DND-41 (cell line): ENCODE data around the gene ATP11B.

Experiments used
- ATAC-seq: fragments of 200-7000 bp; cut with Tn5 transposase; 3 replicates; pipeline ENCODE4 v1.9.1; 2021; ENCODE audit warnings: low read depth; ENCODE audit not compliant: insufficient read depth
- DNase-seq: peaks from one replicate; pipeline ENCODE4 v3.0.0-alpha.2; 2020
- H2AFZ ChIP-seq: 2 replicates; pipeline ENCODE4 v1.6.0; 2012; ENCODE audit warnings: low read depth, low read length
- H3K27ac ChIP-seq: 2 replicates; pipeline ENCODE4 v1.5.1; 2012; ENCODE audit warnings: low read length, inconsistent platforms
- H3K27me3 ChIP-seq: fragments of 200-600 bp; sonication (generic); 2 replicates; pipeline ENCODE4 v1.6.0; 2012; ENCODE audit warnings: low read length, mild to moderate bottlenecking, inconsistent platforms; ENCODE audit not compliant: insufficient read depth, poor library complexity
- H3K36me3 ChIP-seq: 2 replicates; pipeline ENCODE4 v1.5.1; 2012; ENCODE audit warnings: low read length, inconsistent platforms; ENCODE audit not compliant: insufficient read depth
- H3K4me1 ChIP-seq: 2 replicates; pipeline ENCODE4 v1.5.1; 2012; ENCODE audit warnings: mild to moderate bottlenecking, low read length; ENCODE audit not compliant: insufficient read depth
- H3K4me2 ChIP-seq: 2 replicates; pipeline ENCODE4 v1.6.0; 2012; ENCODE audit warnings: mild to moderate bottlenecking, moderate library complexity, low read length, inconsistent platforms; ENCODE audit not compliant: insufficient read depth
- H3K4me3 ChIP-seq, 2 experiments: fragments of 200-600 bp in 1 of 2; shearing (Covaris generic) in 1 of 2; 2 replicates each; pipeline ENCODE4 v1.5.1; 2012 to 2016; ENCODE audit warnings: inconsistent platforms in 2 of 2, low read length in 2 of 2, mild to moderate bottlenecking in 2 of 2, low read depth in 1 of 2, moderate library complexity in 1 of 2
- H3K79me2 ChIP-seq: 2 replicates; pipeline ENCODE4 v1.6.0; 2012; ENCODE audit warnings: low read length, inconsistent platforms; ENCODE audit not compliant: insufficient read depth
- H3K9ac ChIP-seq: 2 replicates; pipeline ENCODE4 v1.6.0; 2012; ENCODE audit warnings: low read depth, mild to moderate bottlenecking, inconsistent platforms, low read length, moderate library complexity
- H3K9me3 ChIP-seq: 2 replicates; pipeline ENCODE4 v1.5.1; 2012; ENCODE audit warnings: low read length, moderate library complexity, mild to moderate bottlenecking, inconsistent platforms; ENCODE audit not compliant: insufficient read depth, severe bottlenecking
- H4K20me1 ChIP-seq: 2 replicates; pipeline ENCODE4 v1.6.0; 2012; ENCODE audit warnings: low read length; ENCODE audit not compliant: insufficient read depth
- CTCF ChIP-seq: IDR thresholded peaks from 2 replicates; pipeline ENCODE4 v1.5.1; 2012; ENCODE audit warnings: borderline replicate concordance, low read length, moderate library complexity, mild to moderate bottlenecking; ENCODE audit not compliant: poor library complexity, severe bottlenecking; ENCODE audit errors: extremely low read depth
- EZH2 ChIP-seq: IDR thresholded peaks from 3 replicates; pipeline ENCODE4 v1.6.1; 2012; ENCODE audit warnings: borderline replicate concordance, low read depth, mild to moderate bottlenecking, moderate library complexity, low read length, inconsistent platforms; ENCODE audit not compliant: severe bottlenecking

ATP11B gene

DNA sequence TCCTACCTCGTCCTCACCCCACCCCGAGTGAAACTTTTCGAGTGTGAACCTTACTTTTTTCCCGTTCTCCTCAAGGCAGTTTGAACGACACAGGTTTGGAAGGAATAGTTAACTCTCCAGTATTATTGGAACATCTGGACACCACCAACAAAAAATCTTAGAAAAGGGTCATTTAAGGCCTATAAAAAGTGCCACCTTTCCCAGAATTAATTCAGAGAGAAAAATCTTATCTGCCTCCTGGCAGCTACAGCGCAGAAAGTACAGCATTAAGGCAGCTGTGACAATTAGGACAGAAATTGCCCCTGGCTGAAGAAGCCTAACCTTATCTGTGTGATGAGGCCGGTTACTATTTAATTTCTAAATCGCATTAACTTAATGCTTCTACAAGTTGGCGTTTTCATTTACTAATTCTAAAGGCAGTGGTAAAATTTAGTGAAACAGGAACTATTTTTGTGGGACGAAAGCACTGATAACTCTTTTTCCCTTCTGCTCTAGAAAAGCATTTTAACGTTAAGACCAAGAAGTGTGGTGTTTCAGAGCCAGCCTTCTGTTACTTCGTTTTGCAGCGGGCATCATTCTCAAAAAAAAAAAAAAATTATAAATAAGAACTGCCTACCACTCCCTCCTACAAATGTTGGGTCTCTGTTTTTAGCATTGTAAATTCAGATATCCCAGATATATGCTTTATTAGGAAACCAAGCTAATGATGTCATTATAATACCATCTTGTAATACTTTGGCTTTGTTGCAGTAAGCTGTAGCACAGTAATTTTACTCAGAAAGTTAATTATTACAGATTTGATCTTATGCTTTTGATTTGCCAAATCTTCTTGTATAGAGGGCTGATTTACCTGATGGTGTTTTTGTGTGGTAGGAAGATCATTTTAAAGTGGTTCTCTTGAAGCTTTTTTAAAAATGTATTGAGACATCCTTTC is 1.4 kb downstream of the ATP11B start:
- peaks cover 17% of the 10 kb centered on the region; the same call in 1 of the 2 replicates for H4K20me1 ChIP-seq
- DNase-seq (no peak), ATAC-seq (no peak)
- peak overlapping the region; percentile 49 to 61 for H3K4me3 ChIP-seq
- peak overlapping the region; percentile 69 for H3K4me2 ChIP-seq
- H3K9ac ChIP-seq, result peak overlapping the region; percentile 86
- no peaks in the 10 kb centered on the region for H3K9me3 ChIP-seq
- H3K36me3 ChIP-seq, result no peaks in the 10 kb centered on the region; the same call in 1 of the 2 replicates
- TF ChIP-seq EZH2 (no peak), CTCF (no peak)
- H3K27me3 ChIP-seq, result peaks cover under 1% of the 10 kb centered on the region
- H2AFZ ChIP-seq, result peak overlapping the region; percentile 61
- peaks cover 61% of the 10 kb centered on the region for H3K79me2 ChIP-seq
- H3K27ac ChIP-seq, result peak overlapping the region; percentile 63
- H3K4me1 ChIP-seq, result peaks cover 36% of the 10 kb centered on the region

DNA sequence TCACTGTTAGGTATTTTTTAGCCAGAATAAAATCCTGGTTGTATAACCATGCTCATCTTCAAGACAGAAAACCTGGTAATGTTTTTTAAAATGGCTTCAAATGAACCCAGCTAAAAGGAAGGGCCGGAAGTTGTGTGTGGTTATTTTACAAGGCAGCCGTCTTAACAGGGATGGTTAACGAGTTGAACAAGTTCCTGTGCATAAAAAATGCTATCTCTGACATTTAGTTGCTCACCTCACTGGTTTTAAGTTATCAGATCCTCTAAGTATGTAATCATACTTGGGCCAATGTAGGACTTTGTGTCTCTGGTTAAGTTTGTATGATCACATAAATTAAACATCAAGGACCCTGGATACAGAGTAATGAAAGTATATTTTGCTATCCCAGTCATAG is 2.1 kb downstream of the ATP11B start:
- Histone ChIP-seq H3K4me1 (peaks cover 36% of the 10 kb centered on the region), H3K27ac (peak overlapping the region; percentile 63), H2AFZ (peak overlapping the region; percentile 61), H3K27me3 (no peaks in the 10 kb centered on the region), H3K4me2 (peak overlapping the region; percentile 69), H3K4me3 (peak overlapping the region; percentile 49 to 61; a peak in 3 of 4 replicates), H3K36me3 (no peaks in the 10 kb centered on the region; the same call in 1 of the 2 replicates), H3K79me2 (peaks cover 67% of the 10 kb centered on the region), H3K9ac (peak overlapping the region; percentile 86), H4K20me1 (peaks cover 17% of the 10 kb centered on the region; the same call in 1 of the 2 replicates), H3K9me3 (no peaks in the 10 kb centered on the region)
- DNase-seq (peak; percentile 65), ATAC-seq (peak; percentile 64)
- no peak for TF ChIP-seq CTCF
- no peak for TF ChIP-seq EZH2

GRCh38 chr3:182796310-182796709 is 3.0 kb downstream of the ATP11B start:
- H3K27me3 ChIP-seq, result no peaks in the 10 kb centered on the region
- H3K79me2 ChIP-seq, result peaks cover 76% of the 10 kb centered on the region
- TF ChIP-seq EZH2 (no peak), CTCF (no peak)
- H3K9ac ChIP-seq, result no peak overlapping the region
- H3K4me1 ChIP-seq, result peaks cover 36% of the 10 kb centered on the region
- H3K4me3 ChIP-seq, result no peak overlapping the region
- H3K27ac ChIP-seq, result no peak overlapping the region
- no peaks in the 10 kb centered on the region; the same call in 1 of the 2 replicates for H3K36me3 ChIP-seq
- ATAC-seq (no peak), DNase-seq (no peak)
- no peak overlapping the region for H2AFZ ChIP-seq
- H3K4me2 ChIP-seq, result peak overlapping the region; percentile 69; the same call in 1 of the 2 replicates
- H3K9me3 ChIP-seq, result no peaks in the 10 kb centered on the region
- peaks cover 20% of the 10 kb centered on the region; the same call in 1 of the 2 replicates for H4K20me1 ChIP-seq
